ENCODE measurements around the gene EIPR1.

- TF ChIP-seq CEBPB (IDR thresholded peaks at IDR 0.05) (no peak), PBX3 (IDR thresholded peaks at IDR 0.05) (no peak), CTCF (IDR thresholded peaks at IDR 0.05) (no peak), RCOR1 (IDR thresholded peaks at IDR 0.05; ENCODE audit: low read depth, low read length) (no peak), MAZ (IDR thresholded peaks at IDR 0.05; ENCODE audit: borderline replicate concordance, low read depth, low read length) (no peak), SMC3 (IDR thresholded peaks at IDR 0.05) (no peak), CHD4 (IDR thresholded peaks at IDR 0.05; ENCODE audit: borderline replicate concordance) (no peak), KDM1A (IDR thresholded peaks at IDR 0.05; ENCODE audit: low read depth) (no peak), RAD21 (conservative IDR thresholded peaks at IDR 0.05 in 1 of 2, IDR thresholded peaks at IDR 0.05 in 1 of 2) (no peak)
- TF ChIP-seq, protein P1, sequence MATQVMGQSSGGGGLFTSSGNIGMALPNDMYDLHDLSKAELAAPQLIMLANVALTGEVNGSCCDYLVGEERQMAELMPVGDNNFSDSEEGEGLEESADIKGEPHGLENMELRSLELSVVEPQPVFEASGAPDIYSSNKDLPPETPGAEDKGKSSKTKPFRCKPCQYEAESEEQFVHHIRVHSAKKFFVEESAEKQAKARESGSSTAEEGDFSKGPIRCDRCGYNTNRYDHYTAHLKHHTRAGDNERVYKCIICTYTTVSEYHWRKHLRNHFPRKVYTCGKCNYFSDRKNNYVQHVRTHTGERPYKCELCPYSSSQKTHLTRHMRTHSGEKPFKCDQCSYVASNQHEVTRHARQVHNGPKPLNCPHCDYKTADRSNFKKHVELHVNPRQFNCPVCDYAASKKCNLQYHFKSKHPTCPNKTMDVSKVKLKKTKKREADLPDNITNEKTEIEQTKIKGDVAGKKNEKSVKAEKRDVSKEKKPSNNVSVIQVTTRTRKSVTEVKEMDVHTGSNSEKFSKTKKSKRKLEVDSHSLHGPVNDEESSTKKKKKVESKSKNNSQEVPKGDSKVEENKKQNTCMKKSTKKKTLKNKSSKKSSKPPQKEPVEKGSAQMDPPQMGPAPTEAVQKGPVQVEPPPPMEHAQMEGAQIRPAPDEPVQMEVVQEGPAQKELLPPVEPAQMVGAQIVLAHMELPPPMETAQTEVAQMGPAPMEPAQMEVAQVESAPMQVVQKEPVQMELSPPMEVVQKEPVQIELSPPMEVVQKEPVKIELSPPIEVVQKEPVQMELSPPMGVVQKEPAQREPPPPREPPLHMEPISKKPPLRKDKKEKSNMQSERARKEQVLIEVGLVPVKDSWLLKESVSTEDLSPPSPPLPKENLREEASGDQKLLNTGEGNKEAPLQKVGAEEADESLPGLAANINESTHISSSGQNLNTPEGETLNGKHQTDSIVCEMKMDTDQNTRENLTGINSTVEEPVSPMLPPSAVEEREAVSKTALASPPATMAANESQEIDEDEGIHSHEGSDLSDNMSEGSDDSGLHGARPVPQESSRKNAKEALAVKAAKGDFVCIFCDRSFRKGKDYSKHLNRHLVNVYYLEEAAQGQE (IDR thresholded peaks at IDR 0.05), result no peak
These were observed 37.5 kb downstream of the EIPR1 start for GRCh38 chr2:3340144-3340543.
